K562 (cell line): Measurements from ENCODE around the gene PSMD2. TPM values are rescaled to one million over a fixed set of nuclear protein-coding genes. Genes with fewer than 3 reads are reported as not detected.

Experiments used
- ATF4 ChIP-seq: fragments of 450-650 bp; formaldehyde crosslinking; IDR thresholded peaks from 2 replicates; pipeline ENCODE4 v1.4.0; 2022; ENCODE audit warnings: mild to moderate bottlenecking, moderate library complexity
- ATF6 ChIP-seq: sonication (generic); formaldehyde crosslinking; IDR thresholded peaks from 2 replicates; pipeline ENCODE4 v1.4.0; 2020; ENCODE audit warnings: mild to moderate bottlenecking, missing genetic modification reagents
- CEBPB ChIP-seq: fragments of 450-650 bp; IDR thresholded peaks from 2 replicates; pipeline ENCODE4 v1.6.1; 2016; ENCODE audit warnings: missing genetic modification characterization, missing compliant biosample characterization
- FOXM1 ChIP-seq, 2 experiments: fragments of 450-650 bp in 1 of 2; sonication (generic) in 1 of 2; formaldehyde crosslinking in 1 of 2; IDR thresholded peaks; 2 replicates each; pipeline versions ENCODE4 v1.6.1 to v1.9.0; 2017 to 2022; ENCODE audit warnings: low read depth in 2 of 2, mild to moderate bottlenecking in 2 of 2, missing genetic modification reagents in 1 of 2, moderate library complexity in 1 of 2
- HCFC1 ChIP-seq: IDR thresholded peaks from 2 replicates; pipeline ENCODE4 v1.6.1; 2012; ENCODE audit warnings: low read depth, low read length, improper control_type of control experiment
- HNRNPUL1 ChIP-seq: fragments of 200-400 bp; formaldehyde crosslinking; IDR thresholded peaks from 2 replicates; pipeline ENCODE4 v1.6.1; 2017; ENCODE audit warnings: low read length
- NFYB ChIP-seq: IDR thresholded peaks from 2 replicates; pipeline ENCODE4 v1.6.1; 2011; ENCODE audit warnings: mild to moderate bottlenecking, moderate library complexity; ENCODE audit not compliant: insufficient read length; ENCODE audit errors: extremely low read depth
- NR2C1 ChIP-seq, 2 experiments: fragments of 450-650 bp; IDR thresholded peaks; 2 replicates each; pipeline ENCODE4 v1.6.1; 2017; ENCODE audit warnings: mild to moderate bottlenecking in 2 of 2, antibody characterized with exemption in 1 of 2, inconsistent platforms in 1 of 2, missing compliant biosample characterization in 1 of 2, missing genetic modification characterization in 1 of 2
- PREB ChIP-seq: sonication (generic); formaldehyde crosslinking; IDR thresholded peaks from 2 replicates; pipeline ENCODE4 v1.8.1; 2023; ENCODE audit warnings: mild to moderate bottlenecking, missing genetic modification reagents
- SMC3 ChIP-seq: conservative IDR thresholded peaks from 2 replicates; pipeline ENCODE4 v1.6.1; 2011; ENCODE audit warnings: low read depth, low read length, improper control_type of control experiment; ENCODE audit not compliant: insufficient read depth
- SPI1 ChIP-seq: IDR thresholded peaks from 2 replicates; pipeline ENCODE4 v1.6.1; 2011; ENCODE audit warnings: low read depth, low read length, control low read depth, borderline replicate concordance
- SRSF3 ChIP-seq: fragments of 200-400 bp; formaldehyde crosslinking; IDR thresholded peaks from 2 replicates; pipeline ENCODE4 v1.6.1; 2016; ENCODE audit warnings: mild to moderate bottlenecking, low read length, moderate library complexity; ENCODE audit not compliant: insufficient read depth
- U2AF1 ChIP-seq: fragments of 200-400 bp; formaldehyde crosslinking; optimal IDR thresholded peaks from 2 replicates; pipeline ENCODE3; 2017; ENCODE audit warnings: mild to moderate bottlenecking, low read depth, low read length, moderate library complexity
- polyA plus RNA-seq, 8 experiments: library from polyadenylated mRNA; depleted of rRNA in 4 of 8; stranded (reverse) in 5 of 8; unstranded in 3 of 8; fragments of >200 nt; fragmentation: Nextera tagmentation in 2 of 8; fragmentation: Illumina TruSeq in 1 of 8; extraction: Ambion mirVana in 2 of 8; extraction: Trizol in 1 of 8; gene quantifications; 2 replicates each; pipeline versions ENCODE4 v1.2.1 to v1.2.3, GENCODE V29; 2011 to 2014; ENCODE audit warnings: inconsistent platforms in 1 of 8, missing spikeins in 1 of 8
- total RNA-seq, 7 experiments: library from RNA; depleted of rRNA in 6 of 7; stranded (reverse); fragments of >200 nt in 6 of 7; fragmentation: Illumina TruSeq in 2 of 7; extraction: Trizol in 2 of 7; gene quantifications; 2 replicates each; pipeline versions ENCODE4 v1.2.1 to v1.2.3, GENCODE V29; 2011 to 2021; ENCODE audit warnings: low replicate concordance in 1 of 7
- TF ChIP-seq, protein P1 (sequence below), 2 experiments: fragments of 250-450 bp in 1 of 2; fragments of 450-650 bp in 1 of 2; sonication (Bioruptor Pico) in 1 of 2; IDR thresholded peaks; 2 replicates each; pipeline versions ENCODE4 v1.6.1 to v1.8.0; 2016 to 2021; ENCODE audit warnings: mild to moderate bottlenecking in 2 of 2, moderate library complexity in 2 of 2, missing compliant biosample characterization in 1 of 2, missing genetic modification characterization in 1 of 2
- TF ChIP-seq, protein P2 (sequence below), 2 experiments: IDR thresholded peaks; 2 replicates each; pipeline ENCODE4 v1.6.1; 2011; ENCODE audit warnings: borderline replicate concordance in 1 of 2, control low read depth in 1 of 2, low read depth in 1 of 2, low read length in 1 of 2, mild to moderate bottlenecking in 1 of 2, mixed read lengths in 1 of 2, moderate library complexity in 1 of 2; ENCODE audit not compliant: insufficient read depth in 1 of 2, insufficient read length in 1 of 2, poor library complexity in 1 of 2, severe bottlenecking in 1 of 2; ENCODE audit errors: extremely low read depth in 1 of 2
- TF ChIP-seq, protein P3 (sequence below): fragments of 450-650 bp; IDR thresholded peaks from 2 replicates; pipeline ENCODE4 v1.6.1; 2016; ENCODE audit warnings: mild to moderate bottlenecking

PSMD2 gene
- total and polyA plus RNA-seq, 9 of the 15 experiments (the other 6 are each of a cell fraction or from before 2014, with no cell fraction given): 152 to 484 (median 295) TPM

GRCh38 chr3:184249412-184250166 is 49.5 kb upstream of the PSMD2 start, which contains the start of gene EEF1AKMT4 (continued):
- TF ChIP-seq, protein P1, sequence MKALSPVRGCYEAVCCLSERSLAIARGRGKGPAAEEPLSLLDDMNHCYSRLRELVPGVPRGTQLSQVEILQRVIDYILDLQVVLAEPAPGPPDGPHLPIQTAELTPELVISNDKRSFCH (CRISPR knock-in tag; IDR thresholded peaks at IDR 0.05): 0 out of 2 replicates have a peak, but pooled peaks have one; percentile 32
- TF ChIP-seq, protein P1 (tag; IDR thresholded peaks at IDR 0.05): no peak
- TF ChIP-seq SPI1 (peak; percentile 75), HNRNPUL1 (no peak), FOXM1 (IDR thresholded peaks at IDR 0.05; ENCODE audit: low read depth) (no peak), FOXM1 (CRISPR knock-in tag; IDR thresholded peaks at IDR 0.05; ENCODE audit: low read depth) (0 out of 2 replicates have a peak, but pooled peaks have one; percentile 6), NR2C1 (IDR thresholded peaks at IDR 0.05) (no peak), NR2C1 (tag; IDR thresholded peaks at IDR 0.05) (no peak), U2AF1 (no peak), CEBPB (tag) (peak; percentile 99), PREB (CRISPR knock-in tag) (no peak), NFYB (peak; percentile 19), SRSF3 (no peak), HCFC1 (peak; percentile 70), ATF6 (CRISPR knock-in tag) (no peak), SMC3 (0 out of 2 replicates have a peak, but pooled peaks have one; percentile 28), ATF4 (no peak)
- TF ChIP-seq, protein P2, sequence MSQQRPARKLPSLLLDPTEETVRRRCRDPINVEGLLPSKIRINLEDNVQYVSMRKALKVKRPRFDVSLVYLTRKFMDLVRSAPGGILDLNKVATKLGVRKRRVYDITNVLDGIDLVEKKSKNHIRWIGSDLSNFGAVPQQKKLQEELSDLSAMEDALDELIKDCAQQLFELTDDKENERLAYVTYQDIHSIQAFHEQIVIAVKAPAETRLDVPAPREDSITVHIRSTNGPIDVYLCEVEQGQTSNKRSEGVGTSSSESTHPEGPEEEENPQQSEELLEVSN (IDR thresholded peaks at IDR 0.05; ENCODE audit: borderline replicate concordance in 1 of 2, extremely low read depth in 1 of 2, insufficient read depth in 1 of 2, insufficient read length in 1 of 2, low read depth in 1 of 2, low read length in 1 of 2, poor library complexity in 1 of 2, severe bottlenecking in 1 of 2): peak; percentile 71 to 82
- TF ChIP-seq, protein P3, sequence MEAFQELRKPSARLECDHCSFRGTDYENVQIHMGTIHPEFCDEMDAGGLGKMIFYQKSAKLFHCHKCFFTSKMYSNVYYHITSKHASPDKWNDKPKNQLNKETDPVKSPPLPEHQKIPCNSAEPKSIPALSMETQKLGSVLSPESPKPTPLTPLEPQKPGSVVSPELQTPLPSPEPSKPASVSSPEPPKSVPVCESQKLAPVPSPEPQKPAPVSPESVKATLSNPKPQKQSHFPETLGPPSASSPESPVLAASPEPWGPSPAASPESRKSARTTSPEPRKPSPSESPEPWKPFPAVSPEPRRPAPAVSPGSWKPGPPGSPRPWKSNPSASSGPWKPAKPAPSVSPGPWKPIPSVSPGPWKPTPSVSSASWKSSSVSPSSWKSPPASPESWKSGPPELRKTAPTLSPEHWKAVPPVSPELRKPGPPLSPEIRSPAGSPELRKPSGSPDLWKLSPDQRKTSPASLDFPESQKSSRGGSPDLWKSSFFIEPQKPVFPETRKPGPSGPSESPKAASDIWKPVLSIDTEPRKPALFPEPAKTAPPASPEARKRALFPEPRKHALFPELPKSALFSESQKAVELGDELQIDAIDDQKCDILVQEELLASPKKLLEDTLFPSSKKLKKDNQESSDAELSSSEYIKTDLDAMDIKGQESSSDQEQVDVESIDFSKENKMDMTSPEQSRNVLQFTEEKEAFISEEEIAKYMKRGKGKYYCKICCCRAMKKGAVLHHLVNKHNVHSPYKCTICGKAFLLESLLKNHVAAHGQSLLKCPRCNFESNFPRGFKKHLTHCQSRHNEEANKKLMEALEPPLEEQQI: no peak
